ENCODE results near the gene IKZF2. TPM values are rescaled to one million over a fixed set of nuclear protein-coding genes. Genes with fewer than 3 reads are reported as not detected.

IKZF2 gene
- total RNA-seq, 1 experiment from 2014 or later = 5.2 TPM

GRCh38 chr2:213159768-213160167 is 8.4 kb upstream of the IKZF2 start:
- intact Hi-C loops (cut with micrococcal nuclease) = no loop called here
- Histone ChIP-seq H4K20me1 (ENCODE audit: low read length) (no peaks in the 10 kb centered on the region), H3K27ac (ENCODE audit: low read length) (no peak overlapping the region), H3K4me3 (ENCODE audit: low read length) (no peak overlapping the region), H2AFZ (ENCODE audit: low read length) (no peak overlapping the region), H3K4me1 (ENCODE audit: insufficient read depth, low read length) (peaks cover 10% of the 10 kb centered on the region; the same call in 1 of the 2 replicates), H3F3A (ENCODE audit: low read length, unreplicated experiment) (no peaks in the 10 kb centered on the region), H3K36me3 (ENCODE audit: low read depth, low read length) (no peaks in the 10 kb centered on the region), H3K9ac (ENCODE audit: low read length) (no peak overlapping the region), H3K79me2 (ENCODE audit: low read length) (no peaks in the 10 kb centered on the region), H3K9me3 (ENCODE audit: low read length) (no peaks in the 10 kb centered on the region), H3K4me2 (ENCODE audit: low read length) (no peak overlapping the region), H3K27me3 (ENCODE audit: low read length) (no peaks in the 10 kb centered on the region), H3K9me2 (replicated peaks; ENCODE audit: low read length) (no peaks in the 10 kb centered on the region)
- DNase-seq (no peak), ATAC-seq (no peak)
- CTCF ChIA-PET = no interaction called here
- TF ChIP-seq, protein P1, sequence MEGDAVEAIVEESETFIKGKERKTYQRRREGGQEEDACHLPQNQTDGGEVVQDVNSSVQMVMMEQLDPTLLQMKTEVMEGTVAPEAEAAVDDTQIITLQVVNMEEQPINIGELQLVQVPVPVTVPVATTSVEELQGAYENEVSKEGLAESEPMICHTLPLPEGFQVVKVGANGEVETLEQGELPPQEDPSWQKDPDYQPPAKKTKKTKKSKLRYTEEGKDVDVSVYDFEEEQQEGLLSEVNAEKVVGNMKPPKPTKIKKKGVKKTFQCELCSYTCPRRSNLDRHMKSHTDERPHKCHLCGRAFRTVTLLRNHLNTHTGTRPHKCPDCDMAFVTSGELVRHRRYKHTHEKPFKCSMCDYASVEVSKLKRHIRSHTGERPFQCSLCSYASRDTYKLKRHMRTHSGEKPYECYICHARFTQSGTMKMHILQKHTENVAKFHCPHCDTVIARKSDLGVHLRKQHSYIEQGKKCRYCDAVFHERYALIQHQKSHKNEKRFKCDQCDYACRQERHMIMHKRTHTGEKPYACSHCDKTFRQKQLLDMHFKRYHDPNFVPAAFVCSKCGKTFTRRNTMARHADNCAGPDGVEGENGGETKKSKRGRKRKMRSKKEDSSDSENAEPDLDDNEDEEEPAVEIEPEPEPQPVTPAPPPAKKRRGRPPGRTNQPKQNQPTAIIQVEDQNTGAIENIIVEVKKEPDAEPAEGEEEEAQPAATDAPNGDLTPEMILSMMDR (conservative IDR thresholded peaks at IDR 0.05; ENCODE audit: low read depth, low read length) = no peak
- TF ChIP-seq EZH2phosphoT487 (IDR thresholded peaks at IDR 0.05; ENCODE audit: borderline replicate concordance, low read length) = no peak
- TF ChIP-seq EZH2 (IDR thresholded peaks at IDR 0.05; ENCODE audit: low read length, unreplicated experiment) = no peak
- no TSS peak for BruUV-seq (replicated peaks)
- POLR2A ChIA-PET (ENCODE audit: unreplicated experiment) = no interaction called here

DNA sequence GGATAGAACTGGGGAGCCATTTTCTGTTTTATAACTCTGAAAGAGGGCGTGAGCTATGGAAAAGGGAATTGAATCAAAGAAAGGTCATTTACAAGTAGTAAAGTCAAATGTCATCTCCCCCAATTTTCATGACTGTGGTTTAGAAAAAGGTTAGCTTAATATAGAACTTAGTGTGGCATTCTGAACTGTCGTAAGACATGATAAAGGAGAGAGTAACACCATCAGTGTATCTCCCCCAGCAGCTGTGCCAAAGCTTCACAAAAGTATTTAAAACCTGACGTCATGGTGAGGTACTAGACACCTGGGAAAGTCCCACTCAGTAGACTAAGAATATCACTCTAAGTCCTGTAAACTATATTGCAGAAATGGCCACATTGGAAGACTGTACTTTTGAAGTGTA is 5.8 kb upstream of the IKZF2 start:
- no peak overlapping the region for H3K4me2 ChIP-seq (ENCODE audit: low read length)
- no peaks in the 10 kb centered on the region for H3K27me3 ChIP-seq (ENCODE audit: low read length)
- no peaks in the 10 kb centered on the region for H3K36me3 ChIP-seq (ENCODE audit: low read depth, low read length)
- BruUV-seq (replicated peaks) = no TSS peak
- TF ChIP-seq, protein P1 (conservative IDR thresholded peaks at IDR 0.05; ENCODE audit: low read depth, low read length) = no peak
- TF ChIP-seq EZH2phosphoT487 (IDR thresholded peaks at IDR 0.05; ENCODE audit: borderline replicate concordance, low read length) (no peak), EZH2 (IDR thresholded peaks at IDR 0.05; ENCODE audit: low read length, unreplicated experiment) (no peak)
- H3K9me2 ChIP-seq (replicated peaks; ENCODE audit: low read length) = no peaks in the 10 kb centered on the region
- H3K9me3 ChIP-seq (ENCODE audit: low read length) = no peaks in the 10 kb centered on the region
- H3K27ac ChIP-seq (ENCODE audit: low read length) = no peak overlapping the region
- H2AFZ ChIP-seq (ENCODE audit: low read length) = no peak overlapping the region
- ChIA-PET CTCF (no interaction called here), POLR2A (ENCODE audit: unreplicated experiment) (no interaction called here)
- intact Hi-C loops (cut with micrococcal nuclease) = no loop called here
- no peak overlapping the region for H3K4me3 ChIP-seq (ENCODE audit: low read length)
- H4K20me1 ChIP-seq (ENCODE audit: low read length) = no peaks in the 10 kb centered on the region
- H3K79me2 ChIP-seq (ENCODE audit: low read length) = peaks cover 3% of the 10 kb centered on the region; the same call in 1 of the 2 replicates
- H3K9ac ChIP-seq (ENCODE audit: low read length) = no peak overlapping the region
- DNase-seq (no peak), ATAC-seq (no peak)
- no peaks in the 10 kb centered on the region for H3F3A ChIP-seq (ENCODE audit: low read length, unreplicated experiment)
- H3K4me1 ChIP-seq (ENCODE audit: insufficient read depth, low read length) = peaks cover 13% of the 10 kb centered on the region; the same call in 1 of the 2 replicates

DNA sequence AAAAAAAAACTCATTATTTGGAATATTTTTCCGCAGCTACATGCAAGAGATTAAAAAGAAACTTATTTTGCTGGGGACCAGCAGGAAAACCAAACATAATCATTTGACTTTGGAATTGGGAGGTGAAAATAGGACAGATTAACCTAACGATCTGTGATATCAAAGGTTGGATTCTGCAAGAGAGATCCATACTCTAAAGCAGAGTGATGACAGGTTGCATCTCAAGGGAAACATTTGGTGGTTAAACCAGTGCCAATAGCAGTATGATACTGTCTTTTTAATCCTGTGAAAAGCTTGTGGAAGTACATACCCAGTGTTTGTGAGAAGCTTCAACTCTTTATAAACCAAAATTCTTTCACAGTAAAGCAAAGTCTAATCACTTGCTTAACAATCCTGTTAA is 5.3 kb upstream of the IKZF2 start:
- H3K4me3 ChIP-seq (ENCODE audit: low read length) = no peak overlapping the region
- no peaks in the 10 kb centered on the region for H3K9me2 ChIP-seq (replicated peaks; ENCODE audit: low read length)
- peaks cover 3% of the 10 kb centered on the region; the same call in 1 of the 2 replicates for H3K79me2 ChIP-seq (ENCODE audit: low read length)
- H4K20me1 ChIP-seq (ENCODE audit: low read length) = no peaks in the 10 kb centered on the region
- ATAC-seq = no peak
- no peak overlapping the region for H3K4me2 ChIP-seq (ENCODE audit: low read length)
- ChIA-PET POLR2A (ENCODE audit: unreplicated experiment) (no interaction called here), CTCF (no interaction called here)
- H3K9ac ChIP-seq (ENCODE audit: low read length) = no peak overlapping the region
- H3K9me3 ChIP-seq (ENCODE audit: low read length) = no peaks in the 10 kb centered on the region
- intact Hi-C loops (cut with micrococcal nuclease) = no loop called here
- no peak overlapping the region for H2AFZ ChIP-seq (ENCODE audit: low read length)
- peaks cover 9% of the 10 kb centered on the region; the same call in 1 of the 2 replicates for H3K4me1 ChIP-seq (ENCODE audit: insufficient read depth, low read length)
- no peak for DNase-seq
- no peak overlapping the region for H3K27ac ChIP-seq (ENCODE audit: low read length)
- H3K27me3 ChIP-seq (ENCODE audit: low read length) = no peaks in the 10 kb centered on the region
- H3F3A ChIP-seq (ENCODE audit: low read length, unreplicated experiment) = no peaks in the 10 kb centered on the region
- TF ChIP-seq EZH2phosphoT487 (IDR thresholded peaks at IDR 0.05; ENCODE audit: borderline replicate concordance, low read length) (no peak), EZH2 (IDR thresholded peaks at IDR 0.05; ENCODE audit: low read length, unreplicated experiment) (no peak)
- TF ChIP-seq, protein P1 (conservative IDR thresholded peaks at IDR 0.05; ENCODE audit: low read depth, low read length) = no peak
- H3K36me3 ChIP-seq (ENCODE audit: low read depth, low read length) = no peaks in the 10 kb centered on the region
- no TSS peak for BruUV-seq (replicated peaks)

All from PC-3 (cell line).